ENCODE results near the gene GHDC. TPM values are rescaled to one million over a fixed set of nuclear protein-coding genes. Genes with fewer than 3 reads are reported as not detected.

The GHDC gene
- total RNA-seq, 1 experiment from 2014 or later: 13.4 TPM

GRCh38 chr17:42183741-42184711 is 10.3 kb downstream of the GHDC start:
- peak; percentile 32 for DNase-seq (ENCODE audit: low read depth)

- DNase-seq (ENCODE audit: low read depth): peak; percentile 48
These were observed 11.2 kb downstream of the GHDC start for GRCh38 chr17:42182927-42183734.

GRCh38 chr17:42181851-42182207 is 12.5 kb downstream of the GHDC start:
- DNase-seq (ENCODE audit: low read depth): no peak

- DNase-seq (ENCODE audit: low read depth): peak; percentile 50
These were observed 13.1 kb downstream of the GHDC start, which contains the start of gene KCNH4 for GRCh38 chr17:42180922-42181850. Gene KCNH4, minus strand, starts transcription at chr17:42181142. Its CDS starts 197 bp downstream, at chr17:42180945.

- no peak for DNase-seq (ENCODE audit: low read depth)
These were observed 13.8 kb downstream of the GHDC start for GRCh38 chr17:42180411-42180921.

- DNase-seq (ENCODE audit: low read depth): peak; percentile 36
These were observed 14.3 kb downstream of the GHDC start for GRCh38 chr17:42179911-42180410.

GRCh38 chr17:42179335-42179734 is 15.0 kb downstream of the GHDC start:
- no peak for DNase-seq (ENCODE audit: low read depth)

- no peak for DNase-seq (ENCODE audit: low read depth)
These were observed 15.5 kb downstream of the GHDC start for GRCh38 chr17:42178817-42179216.

GRCh38 chr17:42177684-42178083 is 16.6 kb downstream of the GHDC start:
- peak; percentile 12 for DNase-seq (ENCODE audit: low read depth)

- DNase-seq (ENCODE audit: low read depth): no peak
These were observed 20.0 kb downstream of the GHDC start for GRCh38 chr17:42174126-42174783.

GRCh38 chr17:42171831-42172230 is 22.5 kb downstream of the GHDC start:
- DNase-seq (ENCODE audit: low read depth): no peak

GRCh38 chr17:42169351-42169750 is 24.9 kb downstream of the GHDC start:
- no peak for DNase-seq (ENCODE audit: low read depth)

- DNase-seq (ENCODE audit: low read depth): no peak
These were observed 26.5 kb downstream of the GHDC start for GRCh38 chr17:42167807-42168206.

- no peak for DNase-seq (ENCODE audit: low read depth)
These were observed 28.0 kb downstream of the GHDC start for GRCh38 chr17:42166196-42166763.

- no peak for DNase-seq (ENCODE audit: low read depth)
These were observed 28.5 kb downstream of the GHDC start for GRCh38 chr17:42165751-42166150.

GRCh38 chr17:42163696-42164407 is 30.4 kb downstream of the GHDC start:
- no peak for DNase-seq (ENCODE audit: low read depth)

- no peak for DNase-seq (ENCODE audit: low read depth)
These were observed 31.2 kb downstream of the GHDC start for GRCh38 chr17:42163113-42163512.

GRCh38 chr17:42160531-42160910 is 33.8 kb downstream of the GHDC start:
- DNase-seq (ENCODE audit: low read depth): no peak

GRCh38 chr17:42159796-42160530 is 34.3 kb downstream of the GHDC start:
- no peak for DNase-seq (ENCODE audit: low read depth)
